Small intestine (tissue), 7 donors: ENCODE measurements around the gene NCKAP5. TPM values are rescaled to one million over a fixed set of nuclear protein-coding genes. Genes with fewer than 3 reads are reported as not detected.

Experiments used
- DNase-seq, 2 donors: peaks; one replicate each; pipeline versions ENCODE4 v3.0.0 to v3.0.0-alpha.2; 2013
- FAIRE-seq: peaks from 2 replicates; lab custom pipeline; 2012; peaks lifted over from hg19 to GRCh38; lab: Jason Lieb, UNC
- H3K27ac ChIP-seq, 3 donors: one replicate each; pipeline ENCODE4 v1.5.1; 2013; ENCODE audit warnings: low read length in 2 of 3, mild to moderate bottlenecking in 2 of 3, control low read depth in 1 of 3, inconsistent platforms in 1 of 3, low read depth in 1 of 3, moderate library complexity in 1 of 3
- H3K27me3 ChIP-seq, 3 donors: one replicate each; pipeline ENCODE4 v1.6.1; 2013; ENCODE audit warnings: low read length in 3 of 3, inconsistent platforms in 1 of 3; ENCODE audit not compliant: control insufficient read depth in 3 of 3, insufficient read depth in 3 of 3
- H3K36me3 ChIP-seq, 3 donors: one replicate each; pipeline ENCODE4 v1.6.1; 2013; ENCODE audit warnings: low read length in 3 of 3, inconsistent platforms in 1 of 3, low read depth in 1 of 3, mild to moderate bottlenecking in 1 of 3, moderate library complexity in 1 of 3; ENCODE audit not compliant: control insufficient read depth in 3 of 3, insufficient read depth in 2 of 3
- H3K4me1 ChIP-seq, 3 donors: one replicate each; pipeline ENCODE4 v1.6.1; 2013; ENCODE audit warnings: low read length in 2 of 3, inconsistent platforms in 1 of 3, low read depth in 1 of 3, mild to moderate bottlenecking in 1 of 3, moderate library complexity in 1 of 3; ENCODE audit not compliant: control insufficient read depth in 3 of 3, insufficient read depth in 2 of 3
- H3K4me3 ChIP-seq, 3 donors: one replicate each; pipeline ENCODE4 v1.5.1; 2013; ENCODE audit warnings: low read length in 3 of 3, control low read depth in 1 of 3, inconsistent platforms in 1 of 3, low read depth in 1 of 3, mild to moderate bottlenecking in 1 of 3, moderate library complexity in 1 of 3
- H3K9me3 ChIP-seq, 2 donors: one replicate each; pipeline ENCODE4 v1.6.1; 2013; ENCODE audit warnings: low read depth in 1 of 2, low read length in 1 of 2; ENCODE audit not compliant: control insufficient read depth in 2 of 2, insufficient read depth in 1 of 2
- WGBS, 3 donors: extraction: QIAGEN DNeasy Blood & Tissue Kit; methylation state at CpG; one replicate each; pipeline ENCODE4 v1.1.7; 2013; 5-methylcytosine and 5-hydroxymethylcytosine counted together
- polyA plus RNA-seq, 4 donors: library from polyadenylated mRNA; stranded (reverse) in 3 of 4; unstranded in 1 of 4; fragments of 200-250 nt in 3 of 4; fragments of 120-200 nt in 1 of 4; gene quantifications; one replicate each; pipeline versions ENCODE4 v1.2.1 to v1.2.3, GENCODE V29; 2013
- donor health status: healthy with polysubstance abuse.
- donor health status: control.
- donor health status: control.
- donor health status: Bipolar disorder and iron deficiency.
- donor health status: healthy.

Gene NCKAP5
- polyA plus RNA-seq, 4 donors = 0.52 to 7.8 (median 6.5) TPM

- no peaks in the 10 kb centered on the region for H3K4me1 ChIP-seq
- WGBS, 3 donors = 67 to 75% (median 70%) methylated on average over 1 of the region's 1 CpG
- no peaks in the 10 kb centered on the region for H3K27me3 ChIP-seq
- no peak overlapping the region for H3K27ac ChIP-seq
- FAIRE-seq = no peak
- DNase-seq = no peak
- no peaks in the 10 kb centered on the region for H3K9me3 ChIP-seq
- H3K36me3 ChIP-seq = no peaks in the 10 kb centered on the region
- H3K4me3 ChIP-seq = no peak overlapping the region
These were observed 19.9 kb upstream of the NCKAP5 start for GRCh38 chr2:133588144-133588543.

GRCh38 chr2:133586978-133587377 is 18.7 kb upstream of the NCKAP5 start:
- FAIRE-seq (no peak), DNase-seq (no peak)
- Histone ChIP-seq H3K4me1 (no peaks in the 10 kb centered on the region), H3K27me3 (no peaks in the 10 kb centered on the region), H3K4me3 (no peak overlapping the region), H3K36me3 (no peaks in the 10 kb centered on the region), H3K9me3 (no peaks in the 10 kb centered on the region), H3K27ac (no peak overlapping the region)
- WGBS, 3 donors = 85 to 89% (median 88%) methylated on average over 6 of the region's 6 CpGs

- FAIRE-seq (no peak), DNase-seq (no peak)
- H3K9me3 ChIP-seq = no peaks in the 10 kb centered on the region
These were observed 12.9 kb upstream of the NCKAP5 start for GRCh38 chr2:133581010-133581760.

GRCh38 chr2:133579274-133579673 is 11.0 kb upstream of the NCKAP5 start:
- Histone ChIP-seq H3K36me3 (no peaks in the 10 kb centered on the region), H3K27ac (peak overlapping the region in 1 of 3 donors; percentile 45), H3K4me3 (no peak overlapping the region), H3K4me1 (peaks cover 0 to 3% (median 0%) of the 10 kb centered on the region in 3 donors), H3K9me3 (no peaks in the 10 kb centered on the region), H3K27me3 (peaks cover 0 to 2% (median 0%) of the 10 kb centered on the region in 3 donors)
- FAIRE-seq = peak; percentile 64
- 25 to 59% (median 35%) methylated on average over 1 of the region's 1 CpG for WGBS, 3 donors
- peak in 1 of 2 donors; percentile 92 for DNase-seq

More at GRCh38 chr2:133581010-133581760, 12.9 kb upstream of the NCKAP5 start:
- Histone ChIP-seq H3K27ac (no peak overlapping the region), H3K27me3 (peaks cover 0 to 2% (median 0%) of the 10 kb centered on the region in 3 donors), H3K36me3 (no peaks in the 10 kb centered on the region), H3K4me3 (no peak overlapping the region), H3K4me1 (peaks cover 0 to 3% (median 0%) of the 10 kb centered on the region in 3 donors)
- WGBS, 3 donors = 45 to 78% (median 53%) methylated on average over 1 of the region's 1 CpG

- no peaks in the 10 kb centered on the region for H3K9me3 ChIP-seq
- H3K27me3 ChIP-seq = peaks cover 0 to 2% (median 0%) of the 10 kb centered on the region in 3 donors
- peak overlapping the region in 2 of 3 donors; percentile 38 to 42 for H3K27ac ChIP-seq
- H3K4me3 ChIP-seq = no peak overlapping the region
- H3K36me3 ChIP-seq = no peaks in the 10 kb centered on the region
- WGBS, 3 donors = 4 to 51% (median 27%) methylated on average over 1 of the region's 1 CpG
- H3K4me1 ChIP-seq = peaks cover 0 to 3% (median 0%) of the 10 kb centered on the region in 3 donors
- FAIRE-seq = no peak
- peak; percentile 46 to 89 for DNase-seq
These were observed 8.5 kb upstream of the NCKAP5 start for GRCh38 chr2:133576714-133577113.

GRCh38 chr2:133574620-133575019 is 6.4 kb upstream of the NCKAP5 start:
- no peak for FAIRE-seq
- WGBS, 3 donors = 61 to 70% (median 65%) methylated on average over 1 of the region's 1 CpG
- H3K27me3 ChIP-seq = no peaks in the 10 kb centered on the region
- H3K4me1 ChIP-seq = peaks cover 0 to 8% (median 3%) of the 10 kb centered on the region in 3 donors
- H3K4me3 ChIP-seq = no peak overlapping the region
- no peak overlapping the region for H3K27ac ChIP-seq
- H3K36me3 ChIP-seq = no peaks in the 10 kb centered on the region
- no peak for DNase-seq
- no peaks in the 10 kb centered on the region for H3K9me3 ChIP-seq

- WGBS, 3 donors = 80 to 81% (median 80%) methylated on average over 5 of the region's 5 CpGs
These were observed 5.9 kb upstream of the NCKAP5 start for GRCh38 chr2:133574186-133574585.

GRCh38 chr2:133573491-133574162 is 5.4 kb upstream of the NCKAP5 start:
- no peak for FAIRE-seq
- H3K27me3 ChIP-seq = no peaks in the 10 kb centered on the region
- H3K27ac ChIP-seq = no peak overlapping the region
- no peak overlapping the region for H3K4me3 ChIP-seq
- peaks cover 0 to 9% (median 3%) of the 10 kb centered on the region in 3 donors for H3K4me1 ChIP-seq
- WGBS, 3 donors = 87 to 92% (median 88%) methylated on average over 6 of the region's 6 CpGs
- no peaks in the 10 kb centered on the region for H3K36me3 ChIP-seq
- H3K9me3 ChIP-seq = no peaks in the 10 kb centered on the region
- DNase-seq = no peak

More at GRCh38 chr2:133574186-133574585, 5.9 kb upstream of the NCKAP5 start:
- no peaks in the 10 kb centered on the region for H3K36me3 ChIP-seq
- no peaks in the 10 kb centered on the region for H3K9me3 ChIP-seq
- DNase-seq (no peak), FAIRE-seq (no peak)
- H3K27ac ChIP-seq = no peak overlapping the region
- no peak overlapping the region for H3K4me3 ChIP-seq
- peaks cover 0 to 8% (median 3%) of the 10 kb centered on the region in 3 donors for H3K4me1 ChIP-seq
- H3K27me3 ChIP-seq = no peaks in the 10 kb centered on the region
